ENCODE results near the gene FGFR1OP2. TPM values are rescaled to one million over a fixed set of nuclear protein-coding genes. Genes with fewer than 3 reads are reported as not detected.

The FGFR1OP2 gene
- total RNA-seq, 2 experiments from 2014 or later: 72.4 to 75.1 TPM

GRCh38 chr12:27012982-27013255 is 74.6 kb downstream of the FGFR1OP2 start:
- ATAC-seq: no peak
- intact Hi-C loops (cut with micrococcal nuclease): loop anchor here (10.0 kb wide), 2 partner anchors 132 to 232 kb away; partner anchors contain the start of gene STK38L
- Mint-ChIP-seq H3K4me1 (ENCODE audit: low read depth) (peaks cover 50% of the 10 kb centered on the region), H3K27me3 (no peaks in the 10 kb centered on the region), H3K36me3 (ENCODE audit: low read depth) (peaks cover 14% of the 10 kb centered on the region), H3K27ac (no peak overlapping the region), H3K9me3 (no peaks in the 10 kb centered on the region), H3K4me3 (peak overlapping the region; percentile 91)
- TF ChIP-seq, protein P1, sequence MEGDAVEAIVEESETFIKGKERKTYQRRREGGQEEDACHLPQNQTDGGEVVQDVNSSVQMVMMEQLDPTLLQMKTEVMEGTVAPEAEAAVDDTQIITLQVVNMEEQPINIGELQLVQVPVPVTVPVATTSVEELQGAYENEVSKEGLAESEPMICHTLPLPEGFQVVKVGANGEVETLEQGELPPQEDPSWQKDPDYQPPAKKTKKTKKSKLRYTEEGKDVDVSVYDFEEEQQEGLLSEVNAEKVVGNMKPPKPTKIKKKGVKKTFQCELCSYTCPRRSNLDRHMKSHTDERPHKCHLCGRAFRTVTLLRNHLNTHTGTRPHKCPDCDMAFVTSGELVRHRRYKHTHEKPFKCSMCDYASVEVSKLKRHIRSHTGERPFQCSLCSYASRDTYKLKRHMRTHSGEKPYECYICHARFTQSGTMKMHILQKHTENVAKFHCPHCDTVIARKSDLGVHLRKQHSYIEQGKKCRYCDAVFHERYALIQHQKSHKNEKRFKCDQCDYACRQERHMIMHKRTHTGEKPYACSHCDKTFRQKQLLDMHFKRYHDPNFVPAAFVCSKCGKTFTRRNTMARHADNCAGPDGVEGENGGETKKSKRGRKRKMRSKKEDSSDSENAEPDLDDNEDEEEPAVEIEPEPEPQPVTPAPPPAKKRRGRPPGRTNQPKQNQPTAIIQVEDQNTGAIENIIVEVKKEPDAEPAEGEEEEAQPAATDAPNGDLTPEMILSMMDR (IDR thresholded peaks at IDR 0.05): no peak
- CTCF ChIA-PET: interaction anchor here (1.1 to 7.0 kb wide), 9 partner anchors 8 to 291 kb away, joined by 3 to 81 read pairs (median 4); partner anchors contain the start of genes FGFR1OP2 and ITPR2
- POLR2A ChIA-PET: interaction anchor here (0.9 to 1.9 kb wide), 6 partner anchors 10 to 232 kb away, joined by 3 to 7 read pairs (median 4); partner anchors contain the start of genes INTS13, MED21 and STK38L
- DNase-seq: no peak

- POLR2A ChIA-PET: interaction anchor here (0.9 to 1.9 kb wide), 7 partner anchors 12 to 231 kb away, joined by 3 to 5 read pairs (median 4); partner anchors contain the start of genes INTS13 and STK38L
- TF ChIP-seq, protein P1 (IDR thresholded peaks at IDR 0.05): no peak
- H3K27ac Mint-ChIP-seq: peak overlapping the region; percentile 84
- DNase-seq: peak; percentile 47
- H3K27me3 Mint-ChIP-seq: no peaks in the 10 kb centered on the region
- H3K9me3 Mint-ChIP-seq: no peaks in the 10 kb centered on the region
- CTCF ChIA-PET: interaction anchor here (0.6 to 7.0 kb wide), 27 partner anchors 7 to 356 kb away, joined by 3 to 81 read pairs (median 4); partner anchors contain the start of genes FGFR1OP2, INTS13, ITPR2 and MED21
- intact Hi-C loops (cut with micrococcal nuclease): loop anchor here (1.0 to 10.0 kb wide), 5 partner anchors 41 to 231 kb away; partner anchors contain the start of genes INTS13 and STK38L
- peak overlapping the region; percentile 91 for H3K4me3 Mint-ChIP-seq
- peaks cover 14% of the 10 kb centered on the region for H3K36me3 Mint-ChIP-seq (ENCODE audit: low read depth)
- ATAC-seq: peak; percentile 11
- H3K4me1 Mint-ChIP-seq (ENCODE audit: low read depth): peaks cover 43% of the 10 kb centered on the region
These were observed 75.4 kb downstream of the FGFR1OP2 start for GRCh38 chr12:27013611-27014084.

GRCh38 chr12:27014085-27014858 is 76.0 kb downstream of the FGFR1OP2 start, which contains the start of gene TM7SF3:
Gene TM7SF3 (minus strand): TSS chr12:27014384. CDS start chr12:27014168, 216 bp downstream.
- Mint-ChIP-seq H3K9me3 (no peaks in the 10 kb centered on the region), H3K27me3 (no peaks in the 10 kb centered on the region), H3K27ac (peak within 1 kb of the TSS; percentile 92), H3K36me3 (ENCODE audit: low read depth) (peaks cover 14% of the 10 kb centered on the region), H3K4me1 (ENCODE audit: low read depth) (peaks cover 43% of the 10 kb centered on the region), H3K4me3 (peak within 1 kb of the TSS; percentile 91)
- intact Hi-C loops (cut with micrococcal nuclease): loop anchor here (1.0 to 10.0 kb wide), 5 partner anchors 42 to 231 kb away; partner anchors contain the start of genes INTS13 and STK38L
- ChIA-PET CTCF (interaction anchor here (0.6 to 7.0 kb wide), 30 partner anchors 8 to 355 kb away, joined by 3 to 81 read pairs (median 5); partner anchors contain the start of genes BMAL2, FGFR1OP2, INTS13 and ITPR2), POLR2A (interaction anchor here (1.0 to 1.9 kb wide), 5 partner anchors 13 to 230 kb away, joined by 3 to 5 read pairs (median 4); partner anchors contain the start of genes INTS13 and STK38L)
- TF ChIP-seq, protein P1 (IDR thresholded peaks at IDR 0.05): peak; percentile 99
- DNase-seq: peak; percentile 96
- ATAC-seq: peak; percentile 88

- no peak for ATAC-seq
- Mint-ChIP-seq H3K27ac (peak overlapping the region; percentile 92), H3K4me1 (ENCODE audit: low read depth) (peaks cover 41% of the 10 kb centered on the region), H3K27me3 (no peaks in the 10 kb centered on the region), H3K4me3 (peak overlapping the region; percentile 91), H3K36me3 (ENCODE audit: low read depth) (peaks cover 12% of the 10 kb centered on the region), H3K9me3 (no peaks in the 10 kb centered on the region)
- DNase-seq: no peak
- ChIA-PET POLR2A (interaction anchor here (1.5 to 1.9 kb wide), 2 partner anchors 10 to 14 kb away, joined by 3 to 4 read pairs; no protein-coding TSS in a partner anchor), CTCF (interaction anchor here (0.7 to 7.0 kb wide), 24 partner anchors 10 to 690 kb away, joined by 3 to 81 read pairs (median 5); partner anchors contain the start of genes BMAL2 and FGFR1OP2)
- intact Hi-C loops (cut with micrococcal nuclease): loop anchor here (1.0 to 10.0 kb wide), 6 partner anchors 43 to 291 kb away; partner anchors contain the start of genes INTS13 and STK38L
- TF ChIP-seq, protein P1 (IDR thresholded peaks at IDR 0.05): no peak
These were observed 76.8 kb downstream of the FGFR1OP2 start for GRCh38 chr12:27014859-27015729.

Measured in activated CD8-positive, alpha-beta T cell treated with anti-CD3 and anti-CD28 coated beads for 36 hours (primary cell).